Ammon's horn (tissue), 1 donor: Measurements from ENCODE around the gene WDR38.

Experiments
- DNase-seq: peaks from one replicate; pipeline ENCODE4 v3.0.0-alpha.2; 2016; ENCODE audit warnings: low spot score

The WDR38 gene, protein sequence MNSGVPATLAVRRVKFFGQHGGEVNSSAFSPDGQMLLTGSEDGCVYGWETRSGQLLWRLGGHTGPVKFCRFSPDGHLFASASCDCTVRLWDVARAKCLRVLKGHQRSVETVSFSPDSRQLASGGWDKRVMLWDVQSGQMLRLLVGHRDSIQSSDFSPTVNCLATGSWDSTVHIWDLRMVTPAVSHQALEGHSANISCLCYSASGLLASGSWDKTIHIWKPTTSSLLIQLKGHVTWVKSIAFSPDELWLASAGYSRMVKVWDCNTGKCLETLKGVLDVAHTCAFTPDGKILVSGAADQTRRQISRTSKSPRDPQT

DNA sequence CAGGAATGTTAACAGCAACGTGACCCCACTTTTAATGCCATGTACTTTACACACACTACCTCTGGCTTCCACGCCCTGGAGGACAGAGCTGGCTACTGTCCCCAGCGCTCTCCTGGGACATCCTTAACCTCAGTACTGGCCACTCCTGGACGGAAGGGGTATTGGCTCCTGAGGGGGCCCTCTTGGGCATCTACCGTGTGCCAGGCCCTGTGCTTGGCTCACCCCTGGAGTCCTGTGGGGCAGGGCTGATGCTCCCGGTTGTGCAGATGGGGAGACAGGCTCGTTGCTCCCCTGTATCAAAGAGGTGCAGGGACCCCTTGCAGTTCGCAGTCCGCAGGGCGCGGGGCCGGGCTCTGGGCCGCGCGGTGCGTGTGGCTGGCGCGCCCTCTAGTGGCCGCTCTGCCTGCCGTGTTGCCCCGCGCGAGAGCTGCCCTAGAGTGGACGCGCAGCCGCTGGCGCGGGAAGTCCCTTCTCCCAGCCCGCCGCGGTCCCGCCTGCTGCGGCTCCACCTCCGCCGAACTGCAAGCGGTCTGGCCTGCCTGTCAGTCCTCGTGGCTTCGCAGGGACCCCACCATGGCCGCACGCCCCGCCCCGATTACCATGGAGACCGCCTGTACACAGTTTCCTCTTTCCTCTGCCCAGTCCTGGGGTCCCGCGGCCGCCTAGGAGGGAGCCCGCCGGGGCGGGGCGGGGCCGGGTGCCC lies at the start of gene WDR38:
Gene WDR38 (plus strand): TSS at position 632 of the 703 bp plus-strand sequence. CDS start 72 bp downstream, outside the sequence.
- peak; percentile 71 for DNase-seq

GRCh38 chr9:124803911-124804310 lies 49.3 kb upstream of the WDR38 start:
- no peak for DNase-seq

DNA sequence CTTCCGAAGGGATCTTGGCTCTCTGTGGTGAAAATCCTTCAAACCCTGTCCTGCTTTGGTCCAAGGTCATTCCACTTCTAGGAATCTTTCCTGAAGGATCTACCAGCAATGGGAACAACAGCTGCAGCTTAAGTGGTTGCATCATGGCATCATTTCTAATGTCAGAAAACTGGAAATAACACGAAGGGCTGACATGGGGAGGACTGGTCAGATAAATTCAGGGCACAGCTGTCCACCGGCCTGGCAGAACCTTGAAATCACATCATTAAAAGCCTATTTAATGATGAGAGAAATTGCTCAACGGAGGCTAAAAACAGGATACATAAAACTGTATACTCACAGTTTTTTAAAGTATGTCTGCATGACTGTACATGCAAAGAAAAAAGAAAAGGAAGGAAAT lies 48.1 kb upstream of the WDR38 start:
- no peak for DNase-seq

- DNase-seq = no peak
Measured at GRCh38 chr9:124808246-124808956, 44.9 kb upstream of the WDR38 start.

DNA sequence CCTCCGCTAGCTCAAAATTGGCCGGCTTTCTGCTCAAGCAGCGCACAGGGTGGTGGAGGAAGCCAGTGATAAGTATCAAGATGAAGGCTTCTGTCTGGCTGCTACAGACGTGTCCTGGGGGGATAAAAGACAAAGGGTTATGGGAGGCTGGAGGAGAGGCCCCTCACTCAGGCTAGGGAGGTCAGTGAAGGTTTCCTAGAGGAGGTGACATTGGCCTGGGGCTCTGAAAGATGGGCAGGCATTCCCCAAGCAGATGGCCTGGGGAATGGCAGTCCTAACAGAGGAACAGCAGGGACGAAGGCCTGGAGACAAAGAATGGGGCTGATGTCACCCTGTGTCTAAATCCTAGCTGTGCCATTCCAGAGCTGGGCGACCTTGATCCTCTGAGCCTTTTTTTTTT lies 44.0 kb upstream of the WDR38 start:
- no peak for DNase-seq

- DNase-seq = no peak
Measured at GRCh38 chr9:124809741-124810500, 43.3 kb upstream of the WDR38 start.

- DNase-seq = no peak
Measured at GRCh38 chr9:124810663-124811355, 42.5 kb upstream of the WDR38 start.

DNA sequence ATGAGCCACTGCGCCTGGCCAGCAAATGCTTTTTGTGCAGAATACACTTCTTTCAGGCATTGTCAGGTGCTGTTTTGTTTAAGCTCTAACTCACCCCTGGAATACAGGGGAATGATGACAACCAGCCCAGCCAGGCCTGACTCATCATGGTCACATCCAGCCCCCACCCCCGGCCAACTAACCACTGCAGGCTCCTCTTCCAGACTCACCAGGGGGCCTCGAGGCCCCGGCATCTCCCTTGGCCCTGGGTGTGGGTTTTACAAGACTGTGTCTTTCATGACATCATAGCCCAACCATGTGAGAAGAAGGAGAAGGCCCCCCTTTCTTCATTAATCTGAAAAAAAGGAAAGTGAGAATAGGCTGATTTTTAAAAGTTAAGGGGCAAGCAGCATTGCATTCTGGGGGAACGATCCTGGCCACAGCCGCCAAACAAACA lies 40.8 kb upstream of the WDR38 start:
- no peak for DNase-seq

DNA sequence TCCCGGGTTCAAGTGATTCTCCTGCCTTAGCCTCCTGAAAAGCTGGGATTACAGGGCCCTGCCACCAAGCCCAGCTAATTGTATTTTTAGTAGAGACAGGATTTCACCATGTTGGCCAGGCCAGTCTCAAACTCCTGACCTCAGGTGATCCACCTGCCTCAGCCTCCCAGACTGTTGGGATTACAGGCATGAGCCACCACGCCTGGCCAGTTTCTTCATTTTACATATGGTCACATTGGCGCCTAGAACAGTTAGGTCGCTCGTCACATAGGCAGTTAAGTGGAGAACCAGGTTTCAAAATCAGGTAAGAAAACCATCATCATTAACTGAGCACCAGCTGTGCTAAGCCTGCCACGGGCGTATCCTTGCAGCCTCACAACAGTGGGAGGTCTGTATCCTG lies 40.2 kb upstream of the WDR38 start:
- DNase-seq = no peak

DNA sequence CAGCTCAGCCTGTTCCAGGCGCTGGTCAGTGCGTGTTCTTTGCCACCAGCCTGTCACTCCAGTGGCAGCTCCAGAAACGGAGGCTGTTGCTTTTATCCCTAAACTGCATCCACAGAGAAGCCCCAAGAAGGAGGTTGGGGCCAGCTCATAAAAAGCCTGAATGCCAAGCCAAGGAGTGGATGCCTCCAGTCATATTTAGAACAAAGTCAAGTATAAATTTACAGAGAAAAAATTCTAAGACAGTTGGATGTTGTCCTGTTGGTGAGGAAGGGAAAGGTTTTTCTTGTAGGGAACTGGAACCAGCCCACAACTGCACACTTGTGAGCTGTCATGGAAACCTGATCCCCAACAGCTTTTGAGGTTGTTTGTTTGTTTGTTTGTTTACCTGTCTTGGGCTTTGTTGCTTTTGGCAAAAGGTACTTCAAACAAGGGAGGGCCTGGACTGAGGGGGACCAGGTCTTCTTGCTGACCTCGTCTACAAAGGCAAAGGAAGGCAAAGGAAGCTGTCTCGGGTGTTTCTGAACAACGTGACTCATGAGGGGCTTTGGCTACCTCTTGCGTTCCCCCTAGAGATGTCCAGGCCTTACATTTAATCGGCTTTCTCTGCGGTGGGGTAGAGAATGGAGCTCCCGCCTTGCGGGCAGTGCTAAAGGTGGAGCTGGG lies 39.6 kb upstream of the WDR38 start:
- no peak for DNase-seq

DNA sequence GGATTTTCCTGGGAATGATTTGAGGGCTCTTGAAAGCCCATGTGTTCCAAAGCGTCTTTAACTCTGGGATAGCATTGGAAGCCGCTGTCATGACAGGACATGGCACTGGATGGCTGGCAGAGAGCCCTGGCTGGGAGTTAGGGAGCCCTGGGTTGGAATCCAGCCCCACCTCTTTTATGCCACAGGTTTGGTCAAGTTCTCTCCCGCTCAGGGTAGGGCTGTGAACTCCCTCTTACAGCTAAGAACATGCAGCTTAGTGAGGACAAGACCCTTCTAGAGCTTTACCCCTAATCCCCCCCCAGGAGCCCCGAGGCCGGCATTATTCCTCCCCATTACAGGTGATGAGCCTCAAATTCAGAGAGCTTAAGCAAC lies 39.1 kb upstream of the WDR38 start:
- DNase-seq = no peak

- no peak for DNase-seq
Measured at GRCh38 chr9:124815601-124816000, 37.7 kb upstream of the WDR38 start.

- no peak for DNase-seq
Measured at GRCh38 chr9:124818431-124819281, 34.6 kb upstream of the WDR38 start.

DNA sequence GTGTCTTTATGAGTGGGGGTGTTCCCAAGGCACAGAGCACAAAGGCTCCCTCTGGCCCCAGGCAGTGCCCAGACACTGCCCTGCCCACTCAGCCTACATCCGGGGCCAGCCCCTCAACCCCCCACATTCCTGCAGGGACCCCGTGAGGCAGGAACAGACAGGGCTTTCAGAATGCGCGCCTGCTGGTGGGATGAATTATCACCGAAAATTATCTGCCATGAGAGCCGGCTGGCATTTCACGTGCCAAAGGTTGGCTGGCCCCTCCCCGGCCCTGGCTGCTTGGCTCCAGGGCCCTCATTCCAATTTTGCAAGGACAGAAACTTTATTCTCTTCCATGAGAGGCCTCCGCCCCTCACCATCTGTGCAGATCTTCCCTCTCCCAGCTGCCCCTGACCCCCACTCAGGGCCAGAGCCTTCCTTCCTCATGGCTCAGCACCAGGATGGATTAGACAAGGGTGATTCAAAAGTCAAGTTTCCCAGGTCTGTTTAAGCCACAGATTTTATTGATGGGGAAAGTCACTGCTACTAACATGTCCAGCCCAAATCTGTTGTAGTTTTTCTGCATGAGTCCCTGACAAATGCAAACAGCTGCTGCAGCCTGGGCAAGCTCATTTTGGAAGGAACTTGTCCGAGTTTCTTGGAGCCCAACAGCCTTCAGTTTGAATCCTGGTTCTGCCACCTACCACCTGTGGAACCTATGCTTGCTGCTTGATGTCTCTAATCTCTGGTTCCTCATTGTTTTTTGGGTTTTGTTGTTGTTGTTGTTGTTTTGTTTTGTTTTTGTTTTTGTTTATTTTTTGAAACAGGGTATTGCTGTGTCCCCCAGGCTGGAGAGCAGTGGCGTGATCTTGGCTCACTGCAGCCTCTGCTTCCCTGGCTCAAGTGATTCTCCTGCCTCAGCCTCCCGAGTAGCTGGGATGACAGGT lies 32.3 kb upstream of the WDR38 start:
- DNase-seq = no peak

DNA sequence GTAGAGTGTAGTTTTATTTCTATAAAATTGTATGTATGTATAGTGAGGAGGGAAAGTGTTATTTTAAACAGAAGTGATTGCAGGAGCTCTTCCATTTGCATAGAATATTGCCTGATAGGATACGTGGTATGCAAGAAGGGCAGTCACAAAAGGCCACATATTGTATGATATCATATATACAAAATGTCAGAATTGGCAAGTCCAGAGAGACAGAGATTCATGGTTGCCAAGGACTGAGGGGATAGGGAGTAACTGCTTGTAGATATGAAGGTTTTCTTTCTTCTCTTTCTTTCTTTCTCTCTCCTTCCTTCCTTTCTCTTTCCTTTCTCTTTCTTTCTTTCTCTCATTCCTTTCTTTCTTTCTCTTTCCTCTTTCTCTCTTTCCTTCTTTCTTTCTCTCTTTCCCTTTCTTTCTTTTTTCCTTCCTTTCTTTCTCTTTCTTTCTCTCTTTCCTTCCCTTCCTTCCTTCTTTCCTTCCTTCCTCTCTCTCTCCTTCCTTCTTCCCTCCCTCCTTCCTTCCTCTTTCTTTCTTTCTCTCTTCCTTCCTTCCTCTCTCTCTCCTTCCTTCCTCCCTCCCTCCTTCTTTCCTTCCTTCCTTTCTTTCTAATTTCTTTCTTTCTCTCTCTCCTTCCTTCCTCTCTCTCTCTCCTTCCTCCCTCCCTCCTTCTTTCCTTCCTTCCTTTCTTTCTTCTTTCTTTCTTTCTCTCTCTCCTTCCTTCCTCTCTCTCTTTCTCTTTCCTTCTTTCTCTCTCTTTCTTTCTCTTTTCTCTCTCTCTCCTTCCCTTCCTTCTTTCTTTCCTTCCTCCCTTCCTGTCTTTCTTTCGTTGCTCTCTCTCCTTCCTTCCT lies 24.5 kb upstream of the WDR38 start:
- no peak for DNase-seq

- no peak for DNase-seq
Measured at GRCh38 chr9:124829334-124829669, 24.0 kb upstream of the WDR38 start.

- DNase-seq = no peak
Measured at GRCh38 chr9:124830593-124830992, 22.7 kb upstream of the WDR38 start.
